ENCODE results near the gene CELF4. TPM values are rescaled to one million over a fixed set of nuclear protein-coding genes. Genes with fewer than 3 reads are reported as not detected.

The CELF4 gene
- total RNA-seq, 1 donor from 2014 or later = not detected

- Histone ChIP-seq H3K27me3 (ENCODE audit: control insufficient read depth, insufficient read depth, low read length) (no peaks in the 10 kb centered on the region), H3K36me3 (ENCODE audit: control insufficient read depth, insufficient read depth, low read length) (no peaks in the 10 kb centered on the region), H3K4me3 (ENCODE audit: low read depth, low read length) (no peak overlapping the region)
- DNase-seq (ENCODE audit: low read depth) = no peak
- no peak for TF ChIP-seq CTCF (IDR thresholded peaks at IDR 0.05; ENCODE audit: insufficient read depth, low read length, poor library complexity, severe bottlenecking)
Measured at GRCh38 chr18:37607281-37607680, 41.7 kb upstream of the CELF4 start.

GRCh38 chr18:37604032-37604431 lies 38.4 kb upstream of the CELF4 start:
- DNase-seq (ENCODE audit: low read depth) = no peak
- H3K36me3 ChIP-seq (ENCODE audit: control insufficient read depth, insufficient read depth, low read length) = no peaks in the 10 kb centered on the region
- TF ChIP-seq CTCF (IDR thresholded peaks at IDR 0.05; ENCODE audit: insufficient read depth, low read length, poor library complexity, severe bottlenecking) = no peak

GRCh38 chr18:37598966-37599896 lies 33.6 kb upstream of the CELF4 start:
- Histone ChIP-seq H3K36me3 (ENCODE audit: control insufficient read depth, insufficient read depth, low read length) (no peaks in the 10 kb centered on the region), H3K27me3 (ENCODE audit: control insufficient read depth, insufficient read depth, low read length) (no peaks in the 10 kb centered on the region), H3K4me3 (ENCODE audit: low read depth, low read length) (no peak overlapping the region)
- no peak for TF ChIP-seq CTCF (IDR thresholded peaks at IDR 0.05; ENCODE audit: insufficient read depth, low read length, poor library complexity, severe bottlenecking)
- no peak for DNase-seq (ENCODE audit: low read depth)

More at GRCh38 chr18:37604032-37604431, 38.4 kb upstream of the CELF4 start:
- Histone ChIP-seq H3K4me3 (ENCODE audit: low read depth, low read length) (no peak overlapping the region), H3K27me3 (ENCODE audit: control insufficient read depth, insufficient read depth, low read length) (no peaks in the 10 kb centered on the region)

GRCh38 chr18:37598396-37598795 lies 32.8 kb upstream of the CELF4 start:
- Histone ChIP-seq H3K27me3 (ENCODE audit: control insufficient read depth, insufficient read depth, low read length) (no peaks in the 10 kb centered on the region), H3K4me3 (ENCODE audit: low read depth, low read length) (no peak overlapping the region), H3K36me3 (ENCODE audit: control insufficient read depth, insufficient read depth, low read length) (no peaks in the 10 kb centered on the region)
- TF ChIP-seq CTCF (IDR thresholded peaks at IDR 0.05; ENCODE audit: insufficient read depth, low read length, poor library complexity, severe bottlenecking) = no peak
- DNase-seq (ENCODE audit: low read depth) = no peak

- Histone ChIP-seq H3K36me3 (ENCODE audit: control insufficient read depth, insufficient read depth, low read length) (no peaks in the 10 kb centered on the region), H3K27me3 (ENCODE audit: control insufficient read depth, insufficient read depth, low read length) (no peaks in the 10 kb centered on the region), H3K4me3 (ENCODE audit: low read depth, low read length) (no peak overlapping the region)
- no peak for DNase-seq (ENCODE audit: low read depth)
- TF ChIP-seq CTCF (IDR thresholded peaks at IDR 0.05; ENCODE audit: insufficient read depth, low read length, poor library complexity, severe bottlenecking) = no peak
Measured at GRCh38 chr18:37590346-37590745, 24.7 kb upstream of the CELF4 start.

Measured in kidney epithelial cell (primary cell).